ENCODE results near the gene IQGAP1. TPM values are rescaled to one million over a fixed set of nuclear protein-coding genes. Genes with fewer than 3 reads are reported as not detected.

Gene IQGAP1
- total and polyA plus RNA-seq, 9 of the 15 experiments (the other 6 are each of a cell fraction or from before 2014, with no cell fraction given): 37.6 to 143 (median 77.7) TPM

DNA sequence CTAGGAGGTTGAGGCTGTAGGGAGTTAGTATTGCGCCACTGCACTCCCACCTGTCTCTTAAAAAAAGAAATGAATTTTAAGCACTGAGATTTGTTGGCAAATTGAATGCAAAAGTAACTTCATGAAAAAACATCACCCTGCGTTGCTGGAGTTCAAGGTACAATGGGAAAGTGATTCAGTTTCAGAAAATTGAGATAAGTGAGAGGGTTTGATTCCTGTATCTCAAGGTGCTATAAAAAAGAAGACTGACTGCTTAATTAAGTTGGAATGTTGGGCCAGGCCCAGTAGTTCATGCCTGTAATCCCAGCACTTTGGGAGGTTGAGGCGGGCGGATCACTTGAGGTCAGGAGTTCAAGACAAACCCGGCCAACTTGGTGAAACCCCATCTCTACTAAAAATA lies 39.1 kb downstream of the IQGAP1 start (continued):
- TF ChIP-seq, protein P1, sequence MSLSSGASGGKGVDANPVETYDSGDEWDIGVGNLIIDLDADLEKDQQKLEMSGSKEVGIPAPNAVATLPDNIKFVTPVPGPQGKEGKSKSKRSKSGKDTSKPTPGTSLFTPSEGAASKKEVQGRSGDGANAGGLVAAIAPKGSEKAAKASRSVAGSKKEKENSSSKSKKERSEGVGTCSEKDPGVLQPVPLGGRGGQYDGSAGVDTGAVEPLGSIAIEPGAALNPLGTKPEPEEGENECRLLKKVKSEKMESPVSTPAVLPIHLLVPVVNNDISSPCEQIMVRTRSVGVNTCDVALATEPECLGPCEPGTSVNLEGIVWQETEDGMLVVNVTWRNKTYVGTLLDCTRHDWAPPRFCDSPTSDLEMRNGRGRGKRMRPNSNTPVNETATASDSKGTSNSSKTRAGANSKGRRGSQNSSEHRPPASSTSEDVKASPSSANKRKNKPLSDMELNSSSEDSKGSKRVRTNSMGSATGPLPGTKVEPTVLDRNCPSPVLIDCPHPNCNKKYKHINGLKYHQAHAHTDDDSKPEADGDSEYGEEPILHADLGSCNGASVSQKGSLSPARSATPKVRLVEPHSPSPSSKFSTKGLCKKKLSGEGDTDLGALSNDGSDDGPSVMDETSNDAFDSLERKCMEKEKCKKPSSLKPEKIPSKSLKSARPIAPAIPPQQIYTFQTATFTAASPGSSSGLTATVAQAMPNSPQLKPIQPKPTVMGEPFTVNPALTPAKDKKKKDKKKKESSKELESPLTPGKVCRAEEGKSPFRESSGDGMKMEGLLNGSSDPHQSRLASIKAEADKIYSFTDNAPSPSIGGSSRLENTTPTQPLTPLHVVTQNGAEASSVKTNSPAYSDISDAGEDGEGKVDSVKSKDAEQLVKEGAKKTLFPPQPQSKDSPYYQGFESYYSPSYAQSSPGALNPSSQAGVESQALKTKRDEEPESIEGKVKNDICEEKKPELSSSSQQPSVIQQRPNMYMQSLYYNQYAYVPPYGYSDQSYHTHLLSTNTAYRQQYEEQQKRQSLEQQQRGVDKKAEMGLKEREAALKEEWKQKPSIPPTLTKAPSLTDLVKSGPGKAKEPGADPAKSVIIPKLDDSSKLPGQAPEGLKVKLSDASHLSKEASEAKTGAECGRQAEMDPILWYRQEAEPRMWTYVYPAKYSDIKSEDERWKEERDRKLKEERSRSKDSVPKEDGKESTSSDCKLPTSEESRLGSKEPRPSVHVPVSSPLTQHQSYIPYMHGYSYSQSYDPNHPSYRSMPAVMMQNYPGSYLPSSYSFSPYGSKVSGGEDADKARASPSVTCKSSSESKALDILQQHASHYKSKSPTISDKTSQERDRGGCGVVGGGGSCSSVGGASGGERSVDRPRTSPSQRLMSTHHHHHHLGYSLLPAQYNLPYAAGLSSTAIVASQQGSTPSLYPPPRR (CRISPR knock-in tag; IDR thresholded peaks at IDR 0.05; ENCODE audit: borderline replicate concordance): no peak

DNA sequence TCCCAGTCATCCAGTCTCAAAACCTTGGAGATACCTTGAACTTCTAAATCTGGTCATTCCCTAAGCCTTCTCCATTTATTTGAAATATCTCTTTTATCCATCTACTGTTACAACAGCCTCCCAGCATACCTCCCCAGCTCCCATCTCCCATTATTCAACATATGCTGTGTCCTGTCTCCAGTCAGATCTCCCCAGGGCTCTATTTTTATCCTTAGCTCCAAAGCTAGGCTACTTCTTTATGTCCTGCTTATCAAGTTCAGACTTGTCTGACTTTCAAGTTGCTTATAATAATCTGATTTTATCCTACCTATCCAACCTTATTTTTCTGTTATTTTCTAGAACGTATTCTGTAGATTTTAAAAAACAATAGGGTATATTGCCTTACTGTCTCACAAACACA lies 44.2 kb downstream of the IQGAP1 start:
- Histone ChIP-seq H3K27me3 (ENCODE audit: control insufficient read depth in 2 of 2, insufficient read depth in 2 of 2, low read length in 2 of 2) (no peaks in the 10 kb centered on the region), H3K27ac (ENCODE audit: extremely low read depth, low read depth, low read length) (no peak overlapping the region), H3K36me3 (ENCODE audit: control insufficient read depth, insufficient read depth, low read length) (peaks cover 23% of the 10 kb centered on the region; the same call in 2 of the 3 replicates), H4K20me1 (replicated peaks; ENCODE audit: control insufficient read depth, insufficient read depth, low read length) (no peaks in the 10 kb centered on the region), H3K9me1 (ENCODE audit: control insufficient read depth, insufficient read depth, low read length) (no peaks in the 10 kb centered on the region), H2AFZ (ENCODE audit: low read depth, low read length) (no peak overlapping the region), H3K4me3 (no peak overlapping the region), H3K9me3 (replicated peaks; ENCODE audit: control insufficient read depth, insufficient read depth, low read depth, low read length) (no peaks in the 10 kb centered on the region), H3K79me2 (ENCODE audit: control insufficient read depth, insufficient read depth, low read length) (no peaks in the 10 kb centered on the region), H3K9ac (ENCODE audit: insufficient read depth in 1 of 2, low read depth in 2 of 2, low read length in 2 of 2) (no peak overlapping the region), H3K4me1 (replicated peaks in 1 of 2; ENCODE audit: control insufficient read depth in 2 of 2, insufficient read depth in 2 of 2, low read length in 2 of 2) (no peaks in the 10 kb centered on the region), H3K4me2 (ENCODE audit: insufficient read depth, low read length) (no peak overlapping the region)
- 95% methylated on average over 1 of the region's 1 CpG for WGBS (ENCODE audit: insufficient coverage, low coverage, missing lambda C conversion rate)
- ChIA-PET CTCF (ENCODE audit: low intra/inter-chr PET ratio) (no interaction called here), POLR2A (interaction anchor here (0.7 kb wide), 1 partner anchor 12 kb away, joined by 3 read pairs; no protein-coding TSS in a partner anchor)
- in situ Hi-C loops (cut with MboI): no loop called here
- no peak for FAIRE-seq
- no peak for DNase-seq (ENCODE audit: extremely low read depth in 1 of 4, low spot score in 3 of 4)
- no TSS peak for BruUV-seq (replicated peaks)
- intact Hi-C loops (cut with micrococcal nuclease): no loop called here
- ATAC-seq: no peak
- TF ChIP-seq POLR2G (IDR thresholded peaks at IDR 0.05; ENCODE audit: low read depth, low read length) (no peak), MCM3 (IDR thresholded peaks at IDR 0.05) (no peak), CBFB (CRISPR knock-in tag; IDR thresholded peaks at IDR 0.05) (no peak), MAZ (CRISPR knock-in tag; conservative IDR thresholded peaks at IDR 0.05 in 1 of 2, IDR thresholded peaks at IDR 0.05 in 1 of 2) (no peak)
- TF ChIP-seq, protein P2, sequence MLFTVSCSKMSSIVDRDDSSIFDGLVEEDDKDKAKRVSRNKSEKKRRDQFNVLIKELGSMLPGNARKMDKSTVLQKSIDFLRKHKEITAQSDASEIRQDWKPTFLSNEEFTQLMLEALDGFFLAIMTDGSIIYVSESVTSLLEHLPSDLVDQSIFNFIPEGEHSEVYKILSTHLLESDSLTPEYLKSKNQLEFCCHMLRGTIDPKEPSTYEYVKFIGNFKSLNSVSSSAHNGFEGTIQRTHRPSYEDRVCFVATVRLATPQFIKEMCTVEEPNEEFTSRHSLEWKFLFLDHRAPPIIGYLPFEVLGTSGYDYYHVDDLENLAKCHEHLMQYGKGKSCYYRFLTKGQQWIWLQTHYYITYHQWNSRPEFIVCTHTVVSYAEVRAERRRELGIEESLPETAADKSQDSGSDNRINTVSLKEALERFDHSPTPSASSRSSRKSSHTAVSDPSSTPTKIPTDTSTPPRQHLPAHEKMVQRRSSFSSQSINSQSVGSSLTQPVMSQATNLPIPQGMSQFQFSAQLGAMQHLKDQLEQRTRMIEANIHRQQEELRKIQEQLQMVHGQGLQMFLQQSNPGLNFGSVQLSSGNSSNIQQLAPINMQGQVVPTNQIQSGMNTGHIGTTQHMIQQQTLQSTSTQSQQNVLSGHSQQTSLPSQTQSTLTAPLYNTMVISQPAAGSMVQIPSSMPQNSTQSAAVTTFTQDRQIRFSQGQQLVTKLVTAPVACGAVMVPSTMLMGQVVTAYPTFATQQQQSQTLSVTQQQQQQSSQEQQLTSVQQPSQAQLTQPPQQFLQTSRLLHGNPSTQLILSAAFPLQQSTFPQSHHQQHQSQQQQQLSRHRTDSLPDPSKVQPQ (CRISPR knock-in tag; IDR thresholded peaks at IDR 0.05; ENCODE audit: borderline replicate concordance): no peak
- TF ChIP-seq, protein P3, sequence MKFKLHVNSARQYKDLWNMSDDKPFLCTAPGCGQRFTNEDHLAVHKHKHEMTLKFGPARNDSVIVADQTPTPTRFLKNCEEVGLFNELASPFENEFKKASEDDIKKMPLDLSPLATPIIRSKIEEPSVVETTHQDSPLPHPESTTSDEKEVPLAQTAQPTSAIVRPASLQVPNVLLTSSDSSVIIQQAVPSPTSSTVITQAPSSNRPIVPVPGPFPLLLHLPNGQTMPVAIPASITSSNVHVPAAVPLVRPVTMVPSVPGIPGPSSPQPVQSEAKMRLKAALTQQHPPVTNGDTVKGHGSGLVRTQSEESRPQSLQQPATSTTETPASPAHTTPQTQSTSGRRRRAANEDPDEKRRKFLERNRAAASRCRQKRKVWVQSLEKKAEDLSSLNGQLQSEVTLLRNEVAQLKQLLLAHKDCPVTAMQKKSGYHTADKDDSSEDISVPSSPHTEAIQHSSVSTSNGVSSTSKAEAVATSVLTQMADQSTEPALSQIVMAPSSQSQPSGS (CRISPR knock-in tag; IDR thresholded peaks at IDR 0.05): no peak
- TF ChIP-seq, protein P4, sequence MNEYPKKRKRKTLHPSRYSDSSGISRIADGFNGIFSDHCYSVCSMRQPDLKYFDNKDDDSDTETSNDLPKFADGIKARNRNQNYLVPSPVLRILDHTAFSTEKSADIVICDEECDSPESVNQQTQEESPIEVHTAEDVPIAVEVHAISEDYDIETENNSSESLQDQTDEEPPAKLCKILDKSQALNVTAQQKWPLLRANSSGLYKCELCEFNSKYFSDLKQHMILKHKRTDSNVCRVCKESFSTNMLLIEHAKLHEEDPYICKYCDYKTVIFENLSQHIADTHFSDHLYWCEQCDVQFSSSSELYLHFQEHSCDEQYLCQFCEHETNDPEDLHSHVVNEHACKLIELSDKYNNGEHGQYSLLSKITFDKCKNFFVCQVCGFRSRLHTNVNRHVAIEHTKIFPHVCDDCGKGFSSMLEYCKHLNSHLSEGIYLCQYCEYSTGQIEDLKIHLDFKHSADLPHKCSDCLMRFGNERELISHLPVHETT (CRISPR knock-in tag; conservative IDR thresholded peaks at IDR 0.05 in 1 of 2, IDR thresholded peaks at IDR 0.05 in 1 of 2): no peak
